Measurements from ENCODE around the gene KIF1A. TPM values are rescaled to one million over a fixed set of nuclear protein-coding genes. Genes with fewer than 3 reads are reported as not detected.
A peak's percentile ranks its signal among the peaks of the same experiment; 100 is the strongest.

The KIF1A gene
- total and polyA plus RNA-seq, 2 of the 8 experiments (the other 6 are each of a cell fraction or from before 2014, with no cell fraction given), result 61.3 to 281 TPM

GRCh38 chr2:240731178-240731545, 88.9 kb downstream of the KIF1A start:
- H3K79me1 ChIP-seq (ENCODE audit: low read depth, low read length), result peaks cover 3% of the 10 kb centered on the region; the same call in 1 of the 2 replicates
- H3K36me3 ChIP-seq (ENCODE audit: control insufficient read depth in 2 of 4, insufficient read depth in 4 of 4, low read length in 3 of 4), result peaks cover 4 to 49% (median 33%) of the 10 kb centered on the region in 4 experiments; a peak in 7 of 8 replicates
- H3K14ac ChIP-seq (ENCODE audit: insufficient read length), result no peak overlapping the region
- H3K56ac ChIP-seq (replicated peaks; ENCODE audit: insufficient read length, low read depth, low read length), result no peak overlapping the region
- H2BK20ac ChIP-seq (ENCODE audit: low read length), result no peak overlapping the region
- H3K4me2 ChIP-seq (ENCODE audit: insufficient read depth in 1 of 2, low read depth in 2 of 2, low read length in 2 of 2), result no peak overlapping the region
- no peak overlapping the region for H2BK12ac ChIP-seq (ENCODE audit: low read depth, low read length)
- H4K91ac ChIP-seq (replicated peaks; ENCODE audit: insufficient read length, low read length), result no peak overlapping the region
- H3K4me1 ChIP-seq (replicated peaks in 1 of 4; ENCODE audit: control insufficient read depth in 3 of 4, insufficient read depth in 4 of 4, low read length in 3 of 4), result no peaks in the 10 kb centered on the region; a peak in 1 of 7 replicates
- peak overlapping the region; percentile 29 for H4K8ac ChIP-seq (ENCODE audit: extremely low read depth, insufficient read depth, low read length)
- WGBS, 2 experiments (ENCODE audit: extremely low coverage in 1 of 2, insufficient coverage in 1 of 2, insufficient read length in 1 of 2, insufficient replicate concordance in 2 of 2, low coverage in 1 of 2, low lambda C conversion rate in 2 of 2, missing lambda C conversion rate in 1 of 2), result 94% methylated on average over 9 of the region's 9 CpGs; no CpG with 5 or more reads in 1 of the 2 experiments
- no peak for FAIRE-seq
- H2AFZ ChIP-seq (ENCODE audit: low read length), result no peak overlapping the region
- no peak overlapping the region; the same call in 1 of the 2 replicates for H3K18ac ChIP-seq (ENCODE audit: extremely low read depth, low read length)
- H3K9me3 ChIP-seq (ENCODE audit: insufficient read depth in 2 of 2, low read depth in 1 of 2, low read length in 1 of 2), result no peaks in the 10 kb centered on the region
- H3K4ac ChIP-seq (replicated peaks; ENCODE audit: insufficient read length, low read depth, low read length), result no peak overlapping the region
- H3K23ac ChIP-seq (ENCODE audit: insufficient read length), result no peak overlapping the region
- CTCF ChIA-PET (ENCODE audit: partially characterized antibody), result interaction anchor here (0.6 to 0.7 kb wide), 2 partner anchors 17 to 984 kb away, joined by 3 to 4 read pairs; no protein-coding TSS in a partner anchor
- H3K23me2 ChIP-seq (ENCODE audit: low read depth, low read length), result peaks cover 4% of the 10 kb centered on the region; the same call in 1 of the 2 replicates
- no peak overlapping the region for H2AK5ac ChIP-seq (ENCODE audit: low read depth, low read length)
- H4K5ac ChIP-seq (ENCODE audit: insufficient read length, low read depth, low read length), result no peak overlapping the region
- H3K9ac ChIP-seq (replicated peaks in 1 of 4; ENCODE audit: extremely low read depth in 1 of 4, low read depth in 3 of 4, low read length in 3 of 4), result no peak overlapping the region
- no peak overlapping the region for H3K4me3 ChIP-seq (ENCODE audit: extremely low read depth in 1 of 4, insufficient read depth in 2 of 4, low read depth in 3 of 4, low read length in 4 of 4)
- H2BK15ac ChIP-seq (ENCODE audit: low read length), result no peak overlapping the region
- no peak overlapping the region for H2BK5ac ChIP-seq (ENCODE audit: low read depth, low read length)
- H4K20me1 ChIP-seq (replicated peaks in 1 of 2; ENCODE audit: control insufficient read depth in 1 of 2, insufficient read depth in 2 of 2, low read length in 2 of 2), result peaks cover 3 to 9% of the 10 kb centered on the region in 2 experiments
- H3K27me3 ChIP-seq (replicated peaks in 1 of 4; ENCODE audit: control insufficient read depth in 3 of 4, extremely low read depth in 1 of 4, insufficient read depth in 3 of 4, low read length in 3 of 4), result no peaks in the 10 kb centered on the region
- no peak for DNase-seq (ENCODE audit: low read depth in 1 of 2, low spot score in 2 of 2)
- no peak overlapping the region for H2BK120ac ChIP-seq (replicated peaks; ENCODE audit: low read depth, low read length)
- POLR2A ChIA-PET (ENCODE audit: partially characterized antibody), result interaction anchor here (0.7 to 2.3 kb wide), 11 partner anchors 11 to 144 kb away, joined by 3 to 13 read pairs (median 4); partner anchors contain the start of genes CAPN10 and KIF1A
- H3K79me2 ChIP-seq (ENCODE audit: control insufficient read depth in 1 of 2, insufficient read depth in 2 of 2, low read length in 2 of 2), result no peaks in the 10 kb centered on the region
- H3K27ac ChIP-seq (ENCODE audit: low read depth, low read length), result no peak overlapping the region
- TF ChIP-seq SUZ12 (IDR thresholded peaks at IDR 0.05; ENCODE audit: low read length), result no peak
- no peak for TF ChIP-seq KDM5A (IDR thresholded peaks at IDR 0.05; ENCODE audit: low read length)
- TF ChIP-seq KDM4A (IDR thresholded peaks at IDR 0.05; ENCODE audit: low read depth, low read length, severe bottlenecking), result no peak
- TF ChIP-seq ZNF274 (IDR thresholded peaks at IDR 0.05; ENCODE audit: borderline replicate concordance, extremely low read depth, low read length), result no peak
- no peak for TF ChIP-seq CTCF (IDR thresholded peaks at IDR 0.05; ENCODE audit: control extremely low read depth in 1 of 3, insufficient read depth in 1 of 3, low read depth in 1 of 3, low read length in 3 of 3)
- no peak for TF ChIP-seq POLR2AphosphoS5 (IDR thresholded peaks at IDR 0.05; ENCODE audit: low read depth, low read length)
- TF ChIP-seq SP1 (IDR thresholded peaks at IDR 0.05; ENCODE audit: low read depth, low read length), result no peak
- no peak for TF ChIP-seq KDM1A (IDR thresholded peaks at IDR 0.05; ENCODE audit: borderline replicate concordance, low read length)
- no peak for TF ChIP-seq MAX (IDR thresholded peaks at IDR 0.05)
- TF ChIP-seq JUN (IDR thresholded peaks at IDR 0.05; ENCODE audit: low read depth, low read length), result no peak
- TF ChIP-seq HDAC2 (IDR thresholded peaks at IDR 0.05; ENCODE audit: borderline replicate concordance in 1 of 2, low read depth in 2 of 2, low read length in 2 of 2), result no peak
